ENCODE results near the gene P2RY2.
"Not testable (repeated sequence)": the region's sequence is repeated elsewhere in the genome, so short reads cannot be mapped to it uniquely, and the experiment has no call there.

The P2RY2 gene

GRCh38 chr11:73229321-73229895 lies 11.3 kb downstream of the P2RY2 start:
- no peak overlapping the region for H3K9ac ChIP-seq

GRCh38 chr11:73229896-73230875 lies 12.1 kb downstream of the P2RY2 start:
- Histone ChIP-seq H2AFZ (no peak overlapping the region), H3K4me2 (ENCODE audit: low read length) (no peak overlapping the region), H3K4me3 (ENCODE audit: low read depth, low read length) (no peak overlapping the region), H3K27me3 (ENCODE audit: control insufficient read depth, insufficient read depth, low read length) (no peaks in the 10 kb centered on the region), H3K4me1 (peaks cover 5% of the 10 kb centered on the region), H3K79me2 (no peaks in the 10 kb centered on the region), H3K9ac (no peak overlapping the region), H3K36me3 (ENCODE audit: control insufficient read depth, insufficient read depth, low read length) (no peaks in the 10 kb centered on the region), H3K27ac (peak overlapping the region; percentile 15), H3K9me3 (ENCODE audit: control insufficient read depth, low read length) (no peaks in the 10 kb centered on the region)
- no peak for TF ChIP-seq CTCF (IDR thresholded peaks at IDR 0.05)

More at GRCh38 chr11:73229321-73229895, 11.3 kb downstream of the P2RY2 start:
- H3K4me2 ChIP-seq (ENCODE audit: low read length), result no peak overlapping the region
- no peaks in the 10 kb centered on the region for H3K79me2 ChIP-seq
- H3K27ac ChIP-seq, result no peak overlapping the region
- peaks cover 5% of the 10 kb centered on the region for H3K4me1 ChIP-seq
- no peak overlapping the region for H3K4me3 ChIP-seq (ENCODE audit: low read depth, low read length)
- no peak overlapping the region for H2AFZ ChIP-seq
- no peak for TF ChIP-seq CTCF (IDR thresholded peaks at IDR 0.05)
- H3K9me3 ChIP-seq (ENCODE audit: control insufficient read depth, low read length), result no peaks in the 10 kb centered on the region
- no peaks in the 10 kb centered on the region for H3K27me3 ChIP-seq (ENCODE audit: control insufficient read depth, insufficient read depth, low read length)
- no peaks in the 10 kb centered on the region for H3K36me3 ChIP-seq (ENCODE audit: control insufficient read depth, insufficient read depth, low read length)

GRCh38 chr11:73230931-73231330 lies 12.8 kb downstream of the P2RY2 start:
- Histone ChIP-seq H3K4me2 (ENCODE audit: low read length) (no peak overlapping the region), H2AFZ (no peak overlapping the region), H3K27ac (no peak overlapping the region), H3K27me3 (ENCODE audit: control insufficient read depth, insufficient read depth, low read length) (no peaks in the 10 kb centered on the region), H3K4me1 (peaks cover 5% of the 10 kb centered on the region), H3K9me3 (ENCODE audit: control insufficient read depth, low read length) (no peaks in the 10 kb centered on the region), H3K36me3 (ENCODE audit: control insufficient read depth, insufficient read depth, low read length) (no peaks in the 10 kb centered on the region), H3K4me3 (ENCODE audit: low read depth, low read length) (no peak overlapping the region), H3K9ac (no peak overlapping the region), H3K79me2 (no peaks in the 10 kb centered on the region)
- TF ChIP-seq CTCF (IDR thresholded peaks at IDR 0.05), result no peak

GRCh38 chr11:73232487-73232886 lies 14.4 kb downstream of the P2RY2 start:
- not testable (repeated sequence) for H3K36me3 ChIP-seq (ENCODE audit: control insufficient read depth, insufficient read depth, low read length); H3K9me3 ChIP-seq (ENCODE audit: control insufficient read depth, low read length); H3K9ac ChIP-seq; H3K27ac ChIP-seq; H3K4me1 ChIP-seq; H3K27me3 ChIP-seq (ENCODE audit: control insufficient read depth, insufficient read depth, low read length); H3K79me2 ChIP-seq; H3K4me2 ChIP-seq (ENCODE audit: low read length); H3K4me3 ChIP-seq (ENCODE audit: low read depth, low read length); H2AFZ ChIP-seq

GRCh38 chr11:73233211-73233610 lies 15.1 kb downstream of the P2RY2 start:
- no peaks in the 10 kb centered on the region for H3K36me3 ChIP-seq (ENCODE audit: control insufficient read depth, insufficient read depth, low read length)
- H2AFZ ChIP-seq, result no peak overlapping the region
- no peak overlapping the region for H3K27ac ChIP-seq
- H3K9me3 ChIP-seq (ENCODE audit: control insufficient read depth, low read length), result no peaks in the 10 kb centered on the region
- no peak for TF ChIP-seq CTCF (IDR thresholded peaks at IDR 0.05)
- no peaks in the 10 kb centered on the region for H3K27me3 ChIP-seq (ENCODE audit: control insufficient read depth, insufficient read depth, low read length)
- H3K9ac ChIP-seq, result no peak overlapping the region
- H3K4me3 ChIP-seq (ENCODE audit: low read depth, low read length), result no peak overlapping the region
- no peak overlapping the region for H3K4me2 ChIP-seq (ENCODE audit: low read length)
- H3K79me2 ChIP-seq, result no peaks in the 10 kb centered on the region
- H3K4me1 ChIP-seq, result peaks cover 5% of the 10 kb centered on the region
